ENCODE data around the gene WDR27. TPM values are rescaled to one million over a fixed set of nuclear protein-coding genes. Genes with fewer than 3 reads are reported as not detected.

Gene WDR27
- total RNA-seq, 4 donors from 2014 or later = 12.4 to 38.7 (median 27.6) TPM

GRCh38 chr6:169557887-169558286, 143.9 kb downstream of the WDR27 start:
- 83 to 95% methylated on average over 1 of the region's 1 CpG for WGBS, 2 donors
- DNase-seq = no peak

GRCh38 chr6:169556758-169557548, 144.9 kb downstream of the WDR27 start:
- WGBS, 2 donors = 76 to 86% methylated on average over 13 of the region's 13 CpGs
- H3K4me3 ChIP-seq = no peak overlapping the region
- H3K27me3 ChIP-seq = no peaks in the 10 kb centered on the region
- DNase-seq = no peak
- intact Hi-C loops (cut with DNase I) = no loop called here
- H3K36me3 ChIP-seq = peaks cover 0 to 33% (median 0%) of the 10 kb centered on the region in 3 donors
- H3K27ac ChIP-seq = no peak overlapping the region
- no peaks in the 10 kb centered on the region for H3K4me1 ChIP-seq
- no peak for TF ChIP-seq POLR2A (IDR thresholded peaks at IDR 0.05)
- TF ChIP-seq, protein P1, sequence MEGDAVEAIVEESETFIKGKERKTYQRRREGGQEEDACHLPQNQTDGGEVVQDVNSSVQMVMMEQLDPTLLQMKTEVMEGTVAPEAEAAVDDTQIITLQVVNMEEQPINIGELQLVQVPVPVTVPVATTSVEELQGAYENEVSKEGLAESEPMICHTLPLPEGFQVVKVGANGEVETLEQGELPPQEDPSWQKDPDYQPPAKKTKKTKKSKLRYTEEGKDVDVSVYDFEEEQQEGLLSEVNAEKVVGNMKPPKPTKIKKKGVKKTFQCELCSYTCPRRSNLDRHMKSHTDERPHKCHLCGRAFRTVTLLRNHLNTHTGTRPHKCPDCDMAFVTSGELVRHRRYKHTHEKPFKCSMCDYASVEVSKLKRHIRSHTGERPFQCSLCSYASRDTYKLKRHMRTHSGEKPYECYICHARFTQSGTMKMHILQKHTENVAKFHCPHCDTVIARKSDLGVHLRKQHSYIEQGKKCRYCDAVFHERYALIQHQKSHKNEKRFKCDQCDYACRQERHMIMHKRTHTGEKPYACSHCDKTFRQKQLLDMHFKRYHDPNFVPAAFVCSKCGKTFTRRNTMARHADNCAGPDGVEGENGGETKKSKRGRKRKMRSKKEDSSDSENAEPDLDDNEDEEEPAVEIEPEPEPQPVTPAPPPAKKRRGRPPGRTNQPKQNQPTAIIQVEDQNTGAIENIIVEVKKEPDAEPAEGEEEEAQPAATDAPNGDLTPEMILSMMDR (IDR thresholded peaks at IDR 0.05) = no peak
- H3K9me3 ChIP-seq = no peaks in the 10 kb centered on the region

More at GRCh38 chr6:169557887-169558286, 143.9 kb downstream of the WDR27 start:
- Histone ChIP-seq H3K9me3 (no peaks in the 10 kb centered on the region), H3K27me3 (no peaks in the 10 kb centered on the region), H3K4me1 (no peaks in the 10 kb centered on the region), H3K4me3 (no peak overlapping the region), H3K27ac (no peak overlapping the region), H3K36me3 (peaks cover 0 to 33% (median 0%) of the 10 kb centered on the region in 3 donors)
- TF ChIP-seq POLR2A (IDR thresholded peaks at IDR 0.05) = no peak
- TF ChIP-seq, protein P1 (IDR thresholded peaks at IDR 0.05) = no peak
- intact Hi-C loops (cut with DNase I) = no loop called here

DNA sequence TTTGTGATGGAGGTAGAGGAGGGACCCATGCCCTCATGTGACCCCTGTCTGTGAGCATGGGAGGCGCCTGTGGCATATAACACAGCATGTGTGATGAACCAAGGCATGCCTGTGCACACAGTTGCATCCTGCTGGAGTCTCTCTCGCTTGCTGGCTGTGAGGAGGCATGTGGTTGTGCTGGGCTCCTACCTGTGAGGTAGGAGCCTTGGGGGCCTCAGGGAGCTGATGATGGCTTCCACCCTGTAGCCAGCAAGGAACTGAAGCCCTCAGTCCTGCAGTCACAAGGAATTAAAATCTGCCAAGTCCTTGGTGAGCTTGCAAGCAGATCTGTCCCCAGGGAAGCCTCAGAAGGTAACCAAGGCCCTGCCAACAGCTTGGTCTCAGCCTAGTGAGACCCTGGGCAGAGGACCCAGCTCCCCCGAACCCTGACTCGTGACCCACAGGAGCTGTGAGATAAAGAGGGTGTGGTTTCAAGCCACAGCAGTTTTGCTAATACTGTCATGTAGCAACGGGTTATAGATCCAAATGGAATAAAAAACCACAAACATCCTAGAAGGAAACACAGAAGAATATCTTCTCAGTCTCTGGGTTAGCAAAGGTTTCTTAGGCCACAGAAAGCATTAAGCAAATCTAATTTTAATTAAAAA, 145.7 kb downstream of the WDR27 start:
- intact Hi-C loops (cut with DNase I) = no loop called here
- no peak for TF ChIP-seq POLR2A (IDR thresholded peaks at IDR 0.05)
- TF ChIP-seq, protein P1 (IDR thresholded peaks at IDR 0.05) = no peak
- WGBS, 2 donors = 67 to 84% methylated on average over 3 to 5 of the region's 5 CpGs
- H3K36me3 ChIP-seq = peaks cover 0 to 32% (median 0%) of the 10 kb centered on the region in 3 donors
- H3K27me3 ChIP-seq = no peaks in the 10 kb centered on the region
- H3K27ac ChIP-seq = no peak overlapping the region
- no peaks in the 10 kb centered on the region for H3K4me1 ChIP-seq
- H3K4me3 ChIP-seq = no peak overlapping the region
- no peak for DNase-seq
- H3K9me3 ChIP-seq = no peaks in the 10 kb centered on the region

- 90 to 91% methylated on average over 6 of the region's 6 CpGs for WGBS, 2 donors
- Histone ChIP-seq H3K27me3 (no peaks in the 10 kb centered on the region), H3K27ac (no peak overlapping the region), H3K4me3 (no peak overlapping the region), H3K9me3 (peaks cover 0 to 4% (median 0%) of the 10 kb centered on the region in 3 donors), H3K36me3 (no peaks in the 10 kb centered on the region), H3K4me1 (no peaks in the 10 kb centered on the region)
- no peak for TF ChIP-seq POLR2A (IDR thresholded peaks at IDR 0.05)
- TF ChIP-seq, protein P1 (IDR thresholded peaks at IDR 0.05) = no peak
- DNase-seq = no peak
- intact Hi-C loops (cut with DNase I) = no loop called here
Observed at GRCh38 chr6:169545982-169546381, 155.8 kb downstream of the WDR27 start.

- H3K4me1 ChIP-seq = no peaks in the 10 kb centered on the region
- H3K4me3 ChIP-seq = no peak overlapping the region
- intact Hi-C loops (cut with DNase I) = no loop called here
- no peak for TF ChIP-seq POLR2A (IDR thresholded peaks at IDR 0.05)
- TF ChIP-seq, protein P1 (IDR thresholded peaks at IDR 0.05) = no peak
- peaks cover 0 to 4% (median 0%) of the 10 kb centered on the region in 3 donors for H3K9me3 ChIP-seq
- no peaks in the 10 kb centered on the region for H3K36me3 ChIP-seq
- H3K27ac ChIP-seq = no peak overlapping the region
- no peak for DNase-seq
- no peaks in the 10 kb centered on the region for H3K27me3 ChIP-seq
Observed at GRCh38 chr6:169543704-169544103, 158.1 kb downstream of the WDR27 start.

Data from esophagus squamous epithelium (tissue), 5 donors.